HG03342 (cell line): ENCODE results near the gene SIPA1L3.
"Not testable (repeated sequence)": the region's sequence is repeated elsewhere in the genome, so short reads cannot be mapped to it uniquely, and the experiment has no call there.

Experiments
- ATAC-seq: cut with Tn5 transposase; IDR thresholded peaks from one replicate; pipeline ENCODE4 v1.9.1; 2021; ENCODE audit warnings: mild to moderate bottlenecking, moderate library complexity; ENCODE audit not compliant: unreplicated experiment

SIPA1L3 gene

GRCh38 chr19:37907735-37908455 is 887 bp downstream of the SIPA1L3 start:
- ATAC-seq = no peak

GRCh38 chr19:37909661-37910199 is 2.7 kb downstream of the SIPA1L3 start:
- ATAC-seq = no peak

- ATAC-seq = peak; percentile 56
Measured at GRCh38 chr19:37914908-37915307, 7.9 kb downstream of the SIPA1L3 start.

GRCh38 chr19:37920591-37921450 is 13.8 kb downstream of the SIPA1L3 start:
- no peak for ATAC-seq

- ATAC-seq = not testable (repeated sequence)
Measured at GRCh38 chr19:37924573-37924972, 17.6 kb downstream of the SIPA1L3 start.

- no peak for ATAC-seq
Measured at GRCh38 chr19:37925212-37925611, 18.2 kb downstream of the SIPA1L3 start.

- no peak for ATAC-seq
Measured at GRCh38 chr19:37926255-37926654, 19.2 kb downstream of the SIPA1L3 start.

GRCh38 chr19:37926711-37927110 is 19.7 kb downstream of the SIPA1L3 start:
- no peak for ATAC-seq

GRCh38 chr19:37928527-37929286 is 21.7 kb downstream of the SIPA1L3 start:
- ATAC-seq = no peak

GRCh38 chr19:37929355-37929923 is 22.4 kb downstream of the SIPA1L3 start:
- ATAC-seq = no peak

GRCh38 chr19:37930416-37930815 is 23.4 kb downstream of the SIPA1L3 start:
- ATAC-seq = no peak

- ATAC-seq = no peak
Measured at GRCh38 chr19:37931881-37932655, 25.1 kb downstream of the SIPA1L3 start.

GRCh38 chr19:37932985-37933936 is 26.3 kb downstream of the SIPA1L3 start:
- no peak for ATAC-seq

GRCh38 chr19:37933937-37934358 is 26.9 kb downstream of the SIPA1L3 start:
- no peak for ATAC-seq

GRCh38 chr19:37935341-37935740 is 28.3 kb downstream of the SIPA1L3 start:
- no peak for ATAC-seq

GRCh38 chr19:37936166-37936565 is 29.2 kb downstream of the SIPA1L3 start:
- no peak for ATAC-seq

- no peak for ATAC-seq
Measured at GRCh38 chr19:37936886-37937285, 29.9 kb downstream of the SIPA1L3 start.

GRCh38 chr19:37938353-37938752 is 31.3 kb downstream of the SIPA1L3 start:
- ATAC-seq = no peak
